ENCODE data around the gene TTBK2. TPM values are rescaled to one million over a fixed set of nuclear protein-coding genes. Genes with fewer than 3 reads are reported as not detected.

TTBK2 gene
- total and polyA plus RNA-seq, 10 of the 15 experiments (the other 5 are each of a cell fraction or from before 2014, with no cell fraction given), result 0.66 to 9.1 (median 3.7) TPM

DNA sequence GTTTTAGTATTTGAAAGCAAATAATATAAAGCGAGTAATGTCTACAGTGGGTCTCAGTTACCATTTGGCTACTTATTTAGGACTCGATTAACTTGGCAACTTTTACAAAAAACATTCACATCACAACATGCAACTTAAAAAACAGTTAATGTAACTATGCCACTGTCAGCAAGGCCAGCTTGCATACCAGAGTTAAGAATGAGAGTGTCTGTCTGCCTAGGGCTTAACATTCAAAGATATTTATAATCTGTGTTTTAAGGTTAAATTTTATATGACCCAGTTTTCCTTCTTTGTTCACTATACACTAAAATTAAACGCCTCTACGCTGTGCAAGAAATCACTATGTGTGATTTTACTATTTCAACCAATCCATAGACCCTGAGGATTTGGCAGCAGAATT lies 178.4 kb downstream of the TTBK2 start (continued):
- TF ChIP-seq ZBTB4 (CRISPR knock-in tag; IDR thresholded peaks at IDR 0.05) (no peak), IRF5 (IDR thresholded peaks at IDR 0.05; ENCODE audit: borderline replicate concordance) (no peak), MTA3 (IDR thresholded peaks at IDR 0.05; ENCODE audit: borderline replicate concordance, low read length) (no peak), SIX5 (IDR thresholded peaks at IDR 0.05; ENCODE audit: low read depth, low read length, severe bottlenecking) (no peak), SMC3 (IDR thresholded peaks at IDR 0.05; ENCODE audit: borderline replicate concordance, low read length) (no peak), LARP7 (IDR thresholded peaks at IDR 0.05) (no peak), PBX3 (IDR thresholded peaks at IDR 0.05; ENCODE audit: insufficient replicate concordance, low read depth, low read length) (no peak), JUND (IDR thresholded peaks at IDR 0.05; ENCODE audit: low read depth, low read length) (no peak)
- TF ChIP-seq, protein P1, sequence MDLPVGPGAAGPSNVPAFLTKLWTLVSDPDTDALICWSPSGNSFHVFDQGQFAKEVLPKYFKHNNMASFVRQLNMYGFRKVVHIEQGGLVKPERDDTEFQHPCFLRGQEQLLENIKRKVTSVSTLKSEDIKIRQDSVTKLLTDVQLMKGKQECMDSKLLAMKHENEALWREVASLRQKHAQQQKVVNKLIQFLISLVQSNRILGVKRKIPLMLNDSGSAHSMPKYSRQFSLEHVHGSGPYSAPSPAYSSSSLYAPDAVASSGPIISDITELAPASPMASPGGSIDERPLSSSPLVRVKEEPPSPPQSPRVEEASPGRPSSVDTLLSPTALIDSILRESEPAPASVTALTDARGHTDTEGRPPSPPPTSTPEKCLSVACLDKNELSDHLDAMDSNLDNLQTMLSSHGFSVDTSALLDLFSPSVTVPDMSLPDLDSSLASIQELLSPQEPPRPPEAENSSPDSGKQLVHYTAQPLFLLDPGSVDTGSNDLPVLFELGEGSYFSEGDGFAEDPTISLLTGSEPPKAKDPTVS (IDR thresholded peaks at IDR 0.05; ENCODE audit: low read depth, low read length), result no peak
